Femur (tissue), 1 donor: ENCODE data around the gene OR1K1.
"Not testable (repeated sequence)": the region's sequence is repeated elsewhere in the genome, so short reads cannot be mapped to it uniquely, and the experiment has no call there.

Experiments used
- DNase-seq: peaks from one replicate; pipeline ENCODE4 v3.0.0-alpha.2; 2017

Gene OR1K1, protein sequence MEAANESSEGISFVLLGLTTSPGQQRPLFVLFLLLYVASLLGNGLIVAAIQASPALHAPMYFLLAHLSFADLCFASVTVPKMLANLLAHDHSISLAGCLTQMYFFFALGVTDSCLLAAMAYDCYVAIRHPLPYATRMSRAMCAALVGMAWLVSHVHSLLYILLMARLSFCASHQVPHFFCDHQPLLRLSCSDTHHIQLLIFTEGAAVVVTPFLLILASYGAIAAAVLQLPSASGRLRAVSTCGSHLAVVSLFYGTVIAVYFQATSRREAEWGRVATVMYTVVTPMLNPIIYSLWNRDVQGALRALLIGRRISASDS

DNA sequence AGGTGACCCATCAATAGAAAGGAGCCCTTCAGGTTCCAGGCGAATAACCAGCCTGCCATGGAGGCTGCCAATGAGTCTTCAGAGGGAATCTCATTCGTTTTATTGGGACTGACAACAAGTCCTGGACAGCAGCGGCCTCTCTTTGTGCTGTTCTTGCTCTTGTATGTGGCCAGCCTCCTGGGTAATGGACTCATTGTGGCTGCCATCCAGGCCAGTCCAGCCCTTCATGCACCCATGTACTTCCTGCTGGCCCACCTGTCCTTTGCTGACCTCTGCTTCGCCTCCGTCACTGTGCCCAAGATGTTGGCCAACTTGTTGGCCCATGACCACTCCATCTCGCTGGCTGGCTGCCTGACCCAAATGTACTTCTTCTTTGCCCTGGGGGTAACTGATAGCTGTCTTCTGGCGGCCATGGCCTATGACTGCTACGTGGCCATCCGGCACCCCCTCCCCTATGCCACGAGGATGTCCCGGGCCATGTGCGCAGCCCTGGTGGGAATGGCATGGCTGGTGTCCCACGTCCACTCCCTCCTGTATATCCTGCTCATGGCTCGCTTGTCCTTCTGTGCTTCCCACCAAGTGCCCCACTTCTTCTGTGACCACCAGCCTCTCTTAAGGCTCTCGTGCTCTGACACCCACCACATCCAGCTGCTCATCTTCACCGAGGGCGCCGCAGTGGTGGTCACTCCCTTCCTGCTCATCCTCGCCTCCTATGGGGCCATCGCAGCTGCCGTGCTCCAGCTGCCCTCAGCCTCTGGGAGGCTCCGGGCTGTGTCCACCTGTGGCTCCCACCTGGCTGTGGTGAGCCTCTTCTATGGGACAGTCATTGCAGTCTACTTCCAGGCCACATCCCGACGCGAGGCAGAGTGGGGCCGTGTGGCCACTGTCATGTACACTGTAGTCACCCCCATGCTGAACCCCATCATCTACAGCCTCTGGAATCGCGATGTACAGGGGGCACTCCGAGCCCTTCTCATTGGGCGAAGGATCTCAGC is at the start of gene OR1K1:
Gene OR1K1, plus strand, starts transcription at position 58 of the 995 bp plus-strand sequence. Its CDS starts 0 bp downstream, at position 58.
- no peak for DNase-seq

- DNase-seq = no peak
Measured at GRCh38 chr9:122754825-122755224, 45.1 kb upstream of the OR1K1 start.

DNA sequence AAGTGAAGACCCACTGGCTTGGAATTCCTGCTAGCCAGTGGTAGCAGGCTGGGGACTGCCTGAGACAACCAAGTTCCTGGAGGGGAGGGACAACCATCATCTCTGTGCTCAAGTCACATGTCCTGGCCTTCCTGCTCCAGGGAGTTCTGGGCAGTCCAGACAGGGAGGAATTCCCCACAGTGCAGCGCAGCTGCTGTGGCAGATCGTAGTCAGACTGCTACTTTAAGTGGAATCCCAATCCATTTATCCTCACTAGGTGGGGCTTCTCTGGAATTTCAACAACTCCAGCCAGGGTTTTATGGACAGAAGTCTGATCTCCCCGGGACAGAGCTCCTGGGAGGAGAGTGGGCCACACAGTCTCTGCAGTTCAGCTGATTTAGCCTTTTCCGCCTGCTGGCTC is 32.1 kb upstream of the OR1K1 start:
- no peak for DNase-seq

DNA sequence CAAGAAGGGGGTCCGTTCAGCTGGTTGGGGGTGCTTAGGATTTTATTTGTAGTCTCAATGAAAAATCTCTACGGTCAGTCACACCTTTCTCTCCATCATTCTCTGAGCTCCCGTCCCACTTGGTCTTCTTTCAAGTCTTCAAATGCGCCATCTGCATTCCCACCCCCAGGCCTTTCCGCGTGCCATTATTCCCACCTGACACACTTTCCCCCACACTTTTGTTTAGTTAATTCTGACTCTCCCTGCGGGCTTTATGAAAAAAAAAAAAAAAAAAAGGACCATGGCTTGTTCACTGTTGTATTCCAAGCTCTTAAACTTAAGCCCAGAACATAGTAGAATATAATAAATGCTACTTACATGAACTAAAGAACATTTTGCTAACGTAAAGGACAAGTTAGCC is 22.9 kb upstream of the OR1K1 start:
- DNase-seq = no peak

GRCh38 chr9:122777935-122778627 is 21.8 kb upstream of the OR1K1 start:
- DNase-seq = no peak

- DNase-seq = no peak
Measured at GRCh38 chr9:122779181-122779580, 20.7 kb upstream of the OR1K1 start.

DNA sequence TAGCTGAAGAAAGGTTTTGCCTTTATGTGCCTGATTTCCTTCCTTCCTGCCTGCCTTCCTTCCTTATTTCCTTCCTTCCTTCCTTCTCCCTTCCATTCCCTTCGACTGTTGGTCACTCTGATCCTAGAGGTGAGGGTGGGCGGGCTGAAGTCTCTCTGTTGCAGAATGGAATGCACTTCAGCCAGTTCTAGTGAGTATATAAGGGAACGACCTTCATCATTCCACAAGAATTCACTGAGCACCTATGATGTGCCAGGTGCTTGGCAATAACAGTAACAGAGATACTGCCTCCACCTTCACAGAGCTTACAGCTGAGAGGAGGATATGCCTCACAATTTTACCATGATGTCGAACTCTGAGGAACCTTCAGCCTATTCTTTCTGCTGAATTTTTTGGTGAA is 19.9 kb upstream of the OR1K1 start:
- no peak for DNase-seq

GRCh38 chr9:122781671-122782070 is 18.3 kb upstream of the OR1K1 start:
- DNase-seq = no peak

GRCh38 chr9:122785269-122785668 is 14.7 kb upstream of the OR1K1 start:
- DNase-seq = no peak

- DNase-seq = no peak
Measured at GRCh38 chr9:122786338-122786737, 13.6 kb upstream of the OR1K1 start.

- DNase-seq = no peak
Measured at GRCh38 chr9:122788831-122789230, 11.1 kb upstream of the OR1K1 start, which contains the start of gene OR5C1. Gene OR5C1 (plus strand): TSS chr9:122788933. CDS start chr9:122788933, 0 bp downstream.

DNA sequence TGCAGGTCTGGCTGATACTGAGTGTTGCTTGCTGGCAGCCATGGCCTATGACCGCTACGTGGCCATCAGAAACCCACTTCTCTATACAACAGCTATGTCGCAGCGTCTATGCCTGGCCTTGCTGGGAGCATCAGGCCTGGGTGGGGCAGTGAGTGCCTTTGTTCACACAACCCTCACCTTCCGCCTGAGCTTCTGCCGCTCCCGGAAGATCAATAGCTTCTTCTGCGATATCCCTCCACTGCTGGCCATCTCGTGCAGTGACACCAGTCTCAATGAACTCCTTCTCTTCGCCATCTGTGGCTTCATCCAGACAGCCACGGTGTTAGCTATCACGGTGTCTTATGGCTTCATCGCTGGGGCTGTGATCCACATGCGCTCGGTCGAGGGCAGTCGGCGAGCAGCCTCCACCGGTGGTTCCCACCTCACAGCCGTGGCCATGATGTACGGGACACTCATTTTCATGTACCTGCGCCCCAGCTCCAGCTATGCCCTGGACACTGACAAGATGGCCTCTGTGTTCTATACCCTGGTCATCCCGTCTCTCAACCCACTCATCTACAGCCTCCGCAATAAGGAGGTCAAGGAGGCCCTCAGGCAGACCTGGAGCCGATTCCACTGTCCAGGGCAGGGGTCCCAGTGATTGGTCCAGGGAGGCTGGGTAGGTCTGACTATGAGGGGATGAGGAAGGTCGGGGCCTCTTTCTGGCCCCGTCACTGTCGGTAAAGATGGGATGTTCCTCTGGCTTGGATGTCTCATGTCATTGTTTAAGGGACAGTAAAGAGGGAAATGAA is 10.5 kb upstream of the OR1K1 start:
- DNase-seq = no peak

- no peak for DNase-seq
Measured at GRCh38 chr9:122791872-122792669, 7.9 kb upstream of the OR1K1 start.

DNA sequence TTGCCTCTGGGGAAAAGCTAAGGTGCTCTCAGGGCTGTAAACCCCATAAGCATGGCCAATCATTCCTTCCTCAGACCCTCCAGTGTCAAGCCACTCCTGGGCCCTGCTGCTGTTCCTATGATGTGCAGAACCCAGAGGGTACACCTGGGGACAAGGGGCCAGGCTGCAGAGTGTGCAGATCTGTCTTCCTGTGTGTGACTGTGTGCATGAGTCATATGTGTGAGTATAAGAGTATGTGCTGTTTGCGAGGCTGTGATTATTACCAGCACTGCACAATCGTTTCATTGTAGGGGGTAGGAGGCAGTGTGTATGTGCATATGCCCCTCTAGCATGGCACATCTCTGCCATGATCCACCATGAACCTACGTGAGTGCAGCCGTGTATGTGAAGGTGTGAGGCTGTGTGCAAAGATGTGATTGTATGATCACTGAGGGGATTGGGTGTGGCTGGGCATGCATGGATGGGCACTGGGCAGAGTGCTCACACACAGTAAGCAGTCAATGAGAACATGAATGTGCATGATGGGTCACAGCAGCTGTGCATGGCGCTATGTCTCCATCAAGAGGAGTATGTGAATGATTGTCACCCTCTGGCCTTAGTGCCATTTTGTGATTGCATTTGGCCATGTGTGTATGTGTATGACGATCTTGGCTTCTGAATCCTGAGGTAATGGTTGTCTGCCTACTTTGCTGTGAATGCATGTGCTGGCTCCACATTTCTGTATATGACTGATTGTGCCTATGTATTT is 2.4 kb upstream of the OR1K1 start:
- DNase-seq = no peak

- DNase-seq = no peak
Measured at GRCh38 chr9:122806661-122807060, 6.7 kb downstream of the OR1K1 start.

- no peak for DNase-seq
Measured at GRCh38 chr9:122807271-122807900, 7.5 kb downstream of the OR1K1 start.

DNA sequence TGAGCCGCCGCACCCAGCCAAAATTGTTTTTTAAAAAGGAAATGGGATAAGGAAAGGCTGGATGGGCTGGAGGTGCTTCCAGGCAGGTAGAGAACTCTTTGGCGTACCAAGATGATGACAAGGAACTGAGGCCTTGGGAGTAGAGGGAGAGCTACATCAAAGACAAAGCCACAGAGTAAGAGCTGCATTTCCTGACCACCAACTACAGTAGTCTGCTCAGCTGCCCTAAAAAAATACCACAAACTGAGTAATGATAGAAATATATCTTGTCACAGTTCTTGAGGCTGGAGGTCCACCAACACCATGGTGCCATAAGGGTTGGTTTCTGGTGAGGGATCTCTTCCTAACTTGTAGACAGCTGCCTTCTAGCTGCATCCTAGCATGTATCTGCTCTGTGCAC is 8.2 kb downstream of the OR1K1 start:
- no peak for DNase-seq

DNA sequence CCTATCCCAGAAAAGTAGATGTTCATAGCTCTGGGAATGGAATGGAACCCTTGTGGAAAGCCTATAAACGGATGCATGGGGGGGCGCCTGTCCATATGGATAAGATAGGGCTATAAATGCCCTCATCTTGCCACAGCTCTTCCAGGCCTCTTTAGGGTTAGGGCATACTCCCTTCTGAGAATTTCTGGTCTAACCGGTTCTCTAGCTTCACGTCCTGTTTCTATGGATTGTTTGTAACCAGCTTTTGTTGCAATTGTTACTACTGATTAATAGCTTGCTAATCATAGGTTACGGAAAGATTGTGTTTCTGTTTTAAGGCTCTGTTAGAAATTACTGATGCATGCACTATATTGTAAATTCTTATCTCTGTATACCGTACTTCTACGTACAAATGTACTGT is 9.3 kb downstream of the OR1K1 start:
- DNase-seq = not testable (repeated sequence)

- peak; percentile 79 for DNase-seq
Measured at GRCh38 chr9:122810306-122810946, 10.5 kb downstream of the OR1K1 start.

GRCh38 chr9:122812736-122813135 is 12.8 kb downstream of the OR1K1 start:
- no peak for DNase-seq
